Smooth muscle cell (in vitro differentiated cells): ENCODE results near the gene DDX28. TPM values are rescaled to one million over a fixed set of nuclear protein-coding genes. Genes with fewer than 3 reads are reported as not detected.
A peak's percentile ranks its signal among the peaks of the same experiment; 100 is the strongest.

ENCODE experiments used
- DNase-seq: peaks from one replicate; lab custom pipeline; 2025; ENCODE audit not compliant: unreplicated experiment; lab: John Stamatoyannopoulos, UW
- H2AFZ ChIP-seq: fragments of 200-600 bp; sonication (generic); 2 replicates; pipeline ENCODE4 v1.6.0; 2016; ENCODE audit warnings: antibody characterized with exemption, low read depth, mild to moderate bottlenecking
- H3F3A ChIP-seq: fragments of 200-600 bp; sonication (generic); 2 replicates; pipeline ENCODE4 v1.6.0; 2017; ENCODE audit warnings: antibody characterized with exemption, low read depth
- H3K27ac ChIP-seq: fragments of 200-600 bp; sonication (generic); 2 replicates; pipeline ENCODE4 v1.5.1; 2016; ENCODE audit warnings: low read depth, mild to moderate bottlenecking
- H3K27me3 ChIP-seq: fragments of 200-600 bp; sonication (generic); 2 replicates; pipeline ENCODE4 v1.6.1; 2016; ENCODE audit warnings: low read depth, mild to moderate bottlenecking
- H3K36me3 ChIP-seq: fragments of 200-600 bp; sonication (generic); 2 replicates; pipeline ENCODE4 v1.5.1; 2016; ENCODE audit warnings: low read depth
- H3K4me1 ChIP-seq: fragments of 200-600 bp; sonication (generic); 2 replicates; pipeline ENCODE4 v1.5.1; 2016; ENCODE audit warnings: low read depth
- H3K4me2 ChIP-seq: fragments of 200-600 bp; sonication (generic); 2 replicates; pipeline ENCODE4 v1.6.0; 2016; ENCODE audit warnings: mild to moderate bottlenecking
- H3K4me3 ChIP-seq: fragments of 200-600 bp; sonication (generic); 2 replicates; pipeline ENCODE4 v1.5.1; 2016; ENCODE audit warnings: mild to moderate bottlenecking
- H3K79me2 ChIP-seq: fragments of 200-600 bp; sonication (generic); 2 replicates; pipeline ENCODE4 v1.6.0; 2016; ENCODE audit warnings: low read depth, mild to moderate bottlenecking
- H3K9ac ChIP-seq: fragments of 200-600 bp; sonication (generic); 2 replicates; pipeline ENCODE4 v1.6.0; 2016; ENCODE audit warnings: low read depth
- H3K9me3 ChIP-seq: fragments of 200-600 bp; sonication (generic); replicated peaks from 2 replicates; pipeline ENCODE4 v1.5.1; 2016; ENCODE audit warnings: low read depth
- H4K20me1 ChIP-seq: fragments of 200-600 bp; sonication (generic); 2 replicates; pipeline ENCODE4 v1.6.0; 2016; ENCODE audit warnings: low read depth
- CTCF ChIP-seq: fragments of 200-600 bp; sonication (generic); IDR thresholded peaks from 2 replicates; pipeline ENCODE4 v1.5.1; 2017; ENCODE audit warnings: borderline replicate concordance, mild to moderate bottlenecking, antibody characterized with exemption; ENCODE audit not compliant: insufficient read depth, poor library complexity, severe bottlenecking
- WGBS: methylation state at CpG from one replicate; pipeline ENCODE4 v1.1.7; 2016; ENCODE audit warnings: low lambda C conversion rate; 5-methylcytosine and 5-hydroxymethylcytosine counted together
- polyA plus RNA-seq: library from polyadenylated mRNA; unstranded; fragments of >200 nt; fragmentation: Nextera tagmentation; extraction: Ambion mirVana; gene quantifications from 2 replicates; pipeline ENCODE4 v1.2.1, GENCODE V29; 2016
- total RNA-seq: library from RNA; depleted of rRNA; stranded (reverse); fragments of >200 nt; gene quantifications from 2 replicates; pipeline ENCODE4 v1.2.3, GENCODE V29; 2014

DDX28 gene
- total and polyA plus RNA-seq, 2 experiments from 2014 or later: 6.7 to 9.0 TPM

GRCh38 chr16:67986949-67987348 lies 36.1 kb downstream of the DDX28 start:
- H3K9ac ChIP-seq: no peak overlapping the region
- WGBS: 92% methylated on average over 5 of the region's 5 CpGs
- no peak for DNase-seq
- no peak overlapping the region for H2AFZ ChIP-seq
- no peaks in the 10 kb centered on the region for H3K9me3 ChIP-seq
- no peak overlapping the region for H3K27ac ChIP-seq
- no peak for TF ChIP-seq CTCF
- no peaks in the 10 kb centered on the region for H3F3A ChIP-seq
- H3K36me3 ChIP-seq: no peaks in the 10 kb centered on the region
- H3K4me3 ChIP-seq: no peak overlapping the region
- no peaks in the 10 kb centered on the region for H3K79me2 ChIP-seq
- no peak overlapping the region for H3K4me2 ChIP-seq
- no peaks in the 10 kb centered on the region for H4K20me1 ChIP-seq
- H3K27me3 ChIP-seq: no peaks in the 10 kb centered on the region
- H3K4me1 ChIP-seq: no peaks in the 10 kb centered on the region

GRCh38 chr16:67982011-67982696 lies 40.9 kb downstream of the DDX28 start:
- Histone ChIP-seq H3K4me2 (no peak overlapping the region), H3K4me1 (no peaks in the 10 kb centered on the region), H3F3A (no peaks in the 10 kb centered on the region), H4K20me1 (no peaks in the 10 kb centered on the region), H3K27ac (no peak overlapping the region), H3K4me3 (no peak overlapping the region), H2AFZ (no peak overlapping the region), H3K9me3 (no peaks in the 10 kb centered on the region), H3K36me3 (no peaks in the 10 kb centered on the region), H3K27me3 (no peaks in the 10 kb centered on the region), H3K9ac (no peak overlapping the region), H3K79me2 (no peaks in the 10 kb centered on the region)
- no peak for TF ChIP-seq CTCF
- no peak for DNase-seq
- 98% methylated on average over 29 of the region's 49 CpGs for WGBS

GRCh38 chr16:67979955-67980678 lies 42.9 kb downstream of the DDX28 start, which contains the start of gene DPEP3:
DPEP3 (minus strand) TSS chr16:67980499; CDS start chr16:67980380, 119 bp downstream.
- no peak for DNase-seq
- no peaks in the 10 kb centered on the region for H4K20me1 ChIP-seq
- H3K27ac ChIP-seq: no peak within 1 kb of the TSS
- no peak within 1 kb of the TSS for H3K4me3 ChIP-seq
- H3K4me1 ChIP-seq: no peaks in the 10 kb centered on the region
- peak; percentile 23 for TF ChIP-seq CTCF
- no peak within 1 kb of the TSS for H3K4me2 ChIP-seq
- no peak within 1 kb of the TSS for H3K9ac ChIP-seq
- no peaks in the 10 kb centered on the region for H3K36me3 ChIP-seq
- WGBS: 70% methylated on average over 60 of the region's 62 CpGs
- no peaks in the 10 kb centered on the region for H3K9me3 ChIP-seq
- no peak within 1 kb of the TSS for H2AFZ ChIP-seq
- no peaks in the 10 kb centered on the region for H3K27me3 ChIP-seq
- H3F3A ChIP-seq: no peaks in the 10 kb centered on the region
- no peaks in the 10 kb centered on the region for H3K79me2 ChIP-seq
